Neuronal stem cell (in vitro differentiated cells): ENCODE measurements around the gene CNTFR.
A peak's percentile ranks its signal among the peaks of the same experiment; 100 is the strongest.

Experiments used
- DNase-seq: peaks from one replicate; pipeline ENCODE4 v3.0.0-alpha.2; 2013; ENCODE audit warnings: low spot score
- H2AFZ ChIP-seq: one replicate; pipeline ENCODE4 v1.6.1; 2013; ENCODE audit warnings: mild to moderate bottlenecking, low read length, inconsistent platforms
- H2AK5ac ChIP-seq: 2 replicates; pipeline ENCODE4 v1.6.1; 2013; ENCODE audit warnings: low read depth, mild to moderate bottlenecking, inconsistent platforms, low read length, moderate library complexity, mixed read lengths
- H2BK120ac ChIP-seq: 2 replicates; pipeline ENCODE4 v1.6.1; 2013; ENCODE audit warnings: low read depth, mild to moderate bottlenecking, inconsistent platforms, low read length, moderate library complexity, mixed read lengths
- H2BK12ac ChIP-seq: one replicate; pipeline ENCODE4 v1.6.1; 2013; ENCODE audit warnings: low read length, inconsistent platforms
- H2BK15ac ChIP-seq: 2 replicates; pipeline ENCODE4 v1.6.1; 2013; ENCODE audit warnings: mild to moderate bottlenecking, low read length, inconsistent platforms, mixed read lengths
- H2BK5ac ChIP-seq: one replicate; pipeline ENCODE4 v1.6.1; 2013; ENCODE audit warnings: inconsistent platforms, mild to moderate bottlenecking, low read length, moderate library complexity
- H3K14ac ChIP-seq: one replicate; pipeline ENCODE4 v1.6.1; 2013; ENCODE audit warnings: low read length, inconsistent platforms
- H3K18ac ChIP-seq: 2 replicates; pipeline ENCODE4 v1.6.1; 2013; ENCODE audit warnings: low read length, inconsistent platforms
- H3K23ac ChIP-seq: 2 replicates; pipeline ENCODE4 v1.6.1; 2013; ENCODE audit warnings: low read depth, mild to moderate bottlenecking, mixed read lengths, low read length, inconsistent platforms; ENCODE audit not compliant: poor library complexity
- H3K27ac ChIP-seq: replicated peaks from 3 replicates; pipeline ENCODE4 v1.5.1; 2013; ENCODE audit warnings: low read length, inconsistent platforms
- H3K27me3 ChIP-seq, 3 experiments: 2 replicates each; pipeline ENCODE4 v1.6.1; 2013; ENCODE audit warnings: low read length in 3 of 3, mild to moderate bottlenecking in 2 of 3, inconsistent platforms in 1 of 3, low read depth in 1 of 3, mixed read lengths in 1 of 3, moderate library complexity in 1 of 3; ENCODE audit not compliant: control insufficient read depth in 3 of 3, insufficient read depth in 3 of 3
- H3K36me3 ChIP-seq, 2 donors: replicated peaks in 1 of 2; 2 replicates each; pipeline ENCODE4 v1.6.1; 2013; ENCODE audit warnings: low read length in 2 of 2; ENCODE audit not compliant: control insufficient read depth in 2 of 2, insufficient read depth in 2 of 2
- H3K4ac ChIP-seq: 2 replicates; pipeline ENCODE4 v1.6.1; 2013; ENCODE audit warnings: inconsistent platforms, mild to moderate bottlenecking, low read length, moderate library complexity
- H3K4me1 ChIP-seq, 2 donors: 1 replicate in 1 of 2; 2 replicates in 1 of 2; pipeline ENCODE4 v1.6.1; 2013; ENCODE audit warnings: low read length in 2 of 2, low read depth in 1 of 2; ENCODE audit not compliant: control insufficient read depth in 2 of 2, insufficient read depth in 1 of 2
- H3K4me2 ChIP-seq: one replicate; pipeline ENCODE4 v1.6.1; 2013; ENCODE audit warnings: mild to moderate bottlenecking, low read length, inconsistent platforms; ENCODE audit not compliant: insufficient read depth, poor library complexity, severe bottlenecking
- H3K4me3 ChIP-seq, 2 donors: 2 replicates each; pipeline ENCODE4 v1.5.1; 2013; ENCODE audit warnings: low read length in 2 of 2, mild to moderate bottlenecking in 2 of 2, inconsistent platforms in 1 of 2, moderate library complexity in 1 of 2
- H3K79me1 ChIP-seq: one replicate; pipeline ENCODE4 v1.6.1; 2013; ENCODE audit warnings: low read depth, mild to moderate bottlenecking, inconsistent platforms, low read length, moderate library complexity
- H3K9ac ChIP-seq: one replicate; pipeline ENCODE4 v1.6.1; 2013; ENCODE audit warnings: mild to moderate bottlenecking, low read depth, low read length, inconsistent platforms; ENCODE audit not compliant: poor library complexity
- H3K9me3 ChIP-seq, 2 donors: replicated peaks in 1 of 2; 2 replicates each; pipeline versions ENCODE3 to v1.6.1; 2013; ENCODE audit warnings: low read length in 2 of 2, mild to moderate bottlenecking in 2 of 2, inconsistent platforms in 1 of 2, low read depth in 1 of 2, mixed read lengths in 1 of 2, moderate library complexity in 1 of 2; ENCODE audit not compliant: control insufficient read depth in 2 of 2, insufficient read depth in 1 of 2
- H4K8ac ChIP-seq: one replicate; pipeline ENCODE4 v1.6.1; 2013; ENCODE audit warnings: low read depth, mild to moderate bottlenecking, inconsistent platforms, low read length, moderate library complexity
- H4K91ac ChIP-seq: one replicate; pipeline ENCODE4 v1.6.1; 2013; ENCODE audit warnings: low read length, low read depth, mild to moderate bottlenecking, inconsistent platforms; ENCODE audit not compliant: poor library complexity
- WGBS, 2 donors: extraction: QIAGEN DNeasy Blood & Tissue Kit; methylation state at CpG; one replicate each; pipeline ENCODE4 v1.1.7; 2013; ENCODE audit warnings: missing lambda C conversion rate in 2 of 2, mixed read lengths in 1 of 2; ENCODE audit not compliant: insufficient read length in 2 of 2, insufficient replicate concordance in 1 of 2; ENCODE audit errors: extremely low coverage in 2 of 2; 5-methylcytosine and 5-hydroxymethylcytosine counted together

CNTFR gene

DNA sequence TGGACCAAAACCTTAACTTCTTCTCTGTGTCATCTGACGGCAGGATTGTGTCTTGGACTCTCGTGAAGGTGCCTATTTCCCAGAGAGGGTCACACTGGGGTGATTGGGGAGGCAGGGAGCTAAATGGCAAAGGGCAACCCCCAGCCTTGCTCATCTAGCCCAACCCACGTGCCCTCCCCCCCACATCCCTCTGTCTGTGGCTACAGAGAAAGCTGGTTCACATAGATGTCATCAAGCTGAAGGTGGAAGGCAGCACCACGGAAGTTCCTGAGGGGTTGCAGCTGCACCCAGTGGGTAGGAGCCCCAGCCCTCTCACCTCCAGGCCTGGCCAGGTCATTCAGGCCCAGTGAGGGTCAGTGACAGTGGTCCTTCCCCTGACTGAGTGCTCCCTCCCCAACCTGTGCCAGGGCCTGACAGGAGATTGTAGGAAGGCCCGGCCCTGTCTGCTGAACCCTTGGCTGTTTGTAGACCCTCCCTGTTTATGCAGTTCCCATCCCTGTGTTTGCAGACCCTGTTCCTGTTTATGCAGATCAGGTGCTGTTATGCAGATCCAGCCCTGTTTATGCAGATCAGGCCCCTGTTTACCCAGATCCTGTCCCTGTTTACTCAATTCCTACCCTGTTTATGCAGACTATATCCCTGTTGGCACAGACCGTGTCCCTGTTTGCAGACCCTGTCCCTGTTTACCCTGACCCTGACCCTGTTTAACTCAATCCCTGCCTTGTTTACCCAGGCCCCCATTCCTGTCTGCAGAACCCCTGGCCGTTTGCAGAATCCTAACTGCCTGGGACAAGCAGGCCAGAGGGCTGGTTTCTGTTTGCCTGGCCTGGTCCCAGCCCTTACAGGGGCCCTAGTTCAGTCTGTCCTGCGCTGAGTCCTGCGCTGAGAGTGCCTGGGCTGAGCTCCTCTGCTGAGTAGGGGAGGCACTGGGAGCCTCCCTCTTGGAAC, 77.1 kb downstream of the CNTFR start:
- H3K27ac ChIP-seq, result no peak overlapping the region
- no peak overlapping the region for H3K18ac ChIP-seq
- no peak for DNase-seq
- H3K9ac ChIP-seq, result no peak overlapping the region
- no peak overlapping the region for H4K8ac ChIP-seq
- peak overlapping the region; percentile 0 for H2AK5ac ChIP-seq
- WGBS, 2 donors, result no CpG with 5 or more reads among the region's 9 CpGs
- no peak overlapping the region for H2BK15ac ChIP-seq
- no peak overlapping the region for H3K4me3 ChIP-seq
- no peaks in the 10 kb centered on the region for H3K36me3 ChIP-seq
- no peak overlapping the region for H2BK120ac ChIP-seq
- H3K4ac ChIP-seq, result no peak overlapping the region
- no peaks in the 10 kb centered on the region for H3K27me3 ChIP-seq
- H3K4me1 ChIP-seq, result peaks cover 23 to 34% of the 10 kb centered on the region in 2 donors
- no peak overlapping the region for H3K14ac ChIP-seq
- no peak overlapping the region for H2BK5ac ChIP-seq
- no peak overlapping the region for H4K91ac ChIP-seq
- no peaks in the 10 kb centered on the region for H3K9me3 ChIP-seq
- peak overlapping the region; percentile 50 for H2AFZ ChIP-seq
- H3K4me2 ChIP-seq, result no peak overlapping the region
- no peaks in the 10 kb centered on the region for H3K79me1 ChIP-seq
- H3K23ac ChIP-seq, result no peak overlapping the region
- no peak overlapping the region for H2BK12ac ChIP-seq

DNA sequence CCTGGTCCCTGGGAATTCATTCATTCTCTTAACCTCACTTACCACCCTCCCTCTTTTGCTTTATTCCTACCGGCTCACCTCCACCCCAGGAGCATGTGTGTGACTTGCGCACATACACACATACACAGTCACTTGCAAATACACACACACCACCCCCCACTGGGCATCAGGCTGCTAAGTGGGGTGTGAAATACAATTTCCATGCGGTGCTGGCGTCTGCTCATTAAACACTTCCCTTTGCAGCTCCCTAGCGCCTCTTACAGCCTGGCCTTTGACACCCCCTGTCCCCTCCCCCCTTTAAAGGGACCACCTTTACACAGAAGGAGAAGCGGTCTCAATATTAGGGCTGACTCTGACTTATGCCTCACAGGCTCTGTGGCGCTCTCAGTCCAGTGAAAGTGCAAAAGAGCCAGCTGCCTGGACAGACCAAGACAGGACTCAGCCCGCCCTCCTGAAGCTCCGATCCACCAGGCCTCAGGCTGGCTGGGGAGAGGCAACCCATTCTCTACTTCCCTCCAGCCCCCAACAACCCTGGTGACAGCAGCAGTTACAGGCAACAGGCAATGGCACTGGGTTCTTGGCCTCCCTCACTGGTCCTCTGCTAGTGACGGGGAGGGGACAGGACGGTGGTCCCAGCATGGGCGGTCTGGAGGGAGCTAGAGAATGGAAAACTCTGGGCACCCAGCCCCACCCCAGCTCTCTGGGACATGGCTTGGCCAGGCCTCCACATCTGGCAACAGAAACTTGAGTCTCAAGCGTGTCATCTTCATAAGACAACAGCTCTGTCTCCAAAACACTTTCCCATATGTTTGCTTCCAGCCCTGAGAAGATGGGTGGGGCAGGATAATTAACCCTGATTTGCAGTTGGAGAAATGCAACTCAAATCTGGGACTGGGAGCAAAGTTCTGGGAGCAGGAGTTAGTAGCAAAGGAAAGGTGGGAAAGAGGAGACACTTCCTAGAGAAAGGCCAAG, 78.7 kb downstream of the CNTFR start:
- no CpG with 5 or more reads among the region's 13 CpGs for whole genome bisulfite sequencing, 2 donors
- Histone ChIP-seq H4K91ac (no peak overlapping the region), H3K4me2 (no peak overlapping the region), H2BK15ac (no peak overlapping the region), H3K4me3 (no peak overlapping the region), H2BK120ac (no peak overlapping the region), H3K14ac (no peak overlapping the region), H2BK12ac (no peak overlapping the region), H3K18ac (no peak overlapping the region), H3K27me3 (no peaks in the 10 kb centered on the region), H3K4me1 (peaks cover 23 to 34% of the 10 kb centered on the region in 2 donors), H3K4ac (no peak overlapping the region), H3K36me3 (no peaks in the 10 kb centered on the region), H3K9me3 (no peaks in the 10 kb centered on the region), H3K9ac (no peak overlapping the region), H3K79me1 (no peaks in the 10 kb centered on the region), H3K27ac (no peak overlapping the region), H3K23ac (no peak overlapping the region), H2BK5ac (no peak overlapping the region), H2AK5ac (peak overlapping the region; percentile 27), H4K8ac (no peak overlapping the region), H2AFZ (peak overlapping the region; percentile 39)
- DNase-seq, result no peak

DNA sequence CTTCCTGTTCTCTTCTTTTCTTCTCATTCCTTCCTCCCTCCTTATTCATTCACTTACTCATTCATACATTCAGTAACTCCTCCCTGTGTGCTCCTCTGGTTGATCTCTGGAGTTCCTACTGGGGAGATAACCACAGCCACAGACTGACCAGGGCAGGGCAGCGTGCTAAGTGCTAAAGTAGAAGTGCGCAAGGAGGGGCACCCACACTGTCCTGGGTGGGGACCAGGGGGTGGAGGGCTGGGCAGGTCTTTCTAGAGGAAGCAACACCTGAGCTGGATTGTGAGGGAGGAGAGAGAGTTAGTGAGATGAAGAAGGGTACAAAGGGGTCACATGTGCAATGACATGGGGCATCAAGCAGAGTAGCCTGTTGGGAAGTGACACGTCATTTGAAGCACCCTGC, 80.6 kb downstream of the CNTFR start:
- Histone ChIP-seq H3K9ac (no peak overlapping the region), H3K18ac (no peak overlapping the region), H3K27me3 (no peaks in the 10 kb centered on the region), H4K8ac (no peak overlapping the region), H3K79me1 (no peaks in the 10 kb centered on the region), H3K4me2 (no peak overlapping the region), H3K27ac (no peak overlapping the region), H2BK15ac (no peak overlapping the region), H4K91ac (no peak overlapping the region), H2BK12ac (no peak overlapping the region), H3K4me1 (peaks cover 19 to 32% of the 10 kb centered on the region in 2 donors), H3K36me3 (no peaks in the 10 kb centered on the region), H3K4ac (no peak overlapping the region), H2BK5ac (no peak overlapping the region), H3K14ac (no peak overlapping the region), H3K23ac (no peak overlapping the region), H3K9me3 (no peaks in the 10 kb centered on the region), H2AK5ac (no peak overlapping the region), H2BK120ac (no peak overlapping the region), H3K4me3 (no peak overlapping the region), H2AFZ (no peak overlapping the region)
- DNase-seq, result no peak
- no CpG with 5 or more reads among the region's 3 CpGs for WGBS, 2 donors

DNA sequence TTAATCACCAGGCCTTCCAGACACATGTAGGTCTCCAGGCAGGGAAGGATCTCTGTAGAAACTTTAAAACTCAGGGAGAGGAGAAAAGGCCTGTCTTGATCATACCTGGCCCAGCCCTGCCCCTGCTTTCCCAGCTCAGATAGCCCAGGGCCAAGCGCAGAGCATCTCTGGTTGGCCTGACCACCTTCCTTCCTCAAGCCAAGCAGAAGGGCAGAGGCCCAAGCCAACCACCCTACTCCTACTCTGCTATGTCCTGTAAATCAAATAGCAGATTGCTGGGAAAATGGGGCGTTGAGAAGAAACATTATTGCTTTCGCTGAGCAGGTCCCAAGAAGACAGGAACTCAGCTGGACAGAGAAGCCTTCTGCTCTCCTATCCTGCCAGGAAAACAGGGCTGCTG, 81.1 kb downstream of the CNTFR start:
- Histone ChIP-seq H3K4me1 (peaks cover 16 to 28% of the 10 kb centered on the region in 2 donors), H2AFZ (no peak overlapping the region), H3K23ac (no peak overlapping the region), H3K27me3 (no peaks in the 10 kb centered on the region), H2AK5ac (no peak overlapping the region), H3K4me2 (no peak overlapping the region), H3K18ac (no peak overlapping the region), H3K9me3 (no peaks in the 10 kb centered on the region), H2BK12ac (no peak overlapping the region), H3K4me3 (no peak overlapping the region), H3K36me3 (no peaks in the 10 kb centered on the region), H3K27ac (no peak overlapping the region), H2BK15ac (no peak overlapping the region), H3K9ac (no peak overlapping the region), H3K4ac (no peak overlapping the region), H2BK120ac (no peak overlapping the region), H3K79me1 (no peaks in the 10 kb centered on the region), H4K8ac (no peak overlapping the region), H2BK5ac (no peak overlapping the region), H3K14ac (no peak overlapping the region), H4K91ac (no peak overlapping the region)
- no CpG with 5 or more reads among the region's 3 CpGs for WGBS, 2 donors
- no peak for DNase-seq
